ENCODE measurements around the gene KCNC4.

KCNC4 gene

GRCh38 chr1:110209715-110210603, at the start of gene KCNC4:
KCNC4 (plus strand) TSS chr1:110210314; CDS start chr1:110211500, 1,186 bp downstream.
- peak; percentile 83 for DNase-seq

DNA sequence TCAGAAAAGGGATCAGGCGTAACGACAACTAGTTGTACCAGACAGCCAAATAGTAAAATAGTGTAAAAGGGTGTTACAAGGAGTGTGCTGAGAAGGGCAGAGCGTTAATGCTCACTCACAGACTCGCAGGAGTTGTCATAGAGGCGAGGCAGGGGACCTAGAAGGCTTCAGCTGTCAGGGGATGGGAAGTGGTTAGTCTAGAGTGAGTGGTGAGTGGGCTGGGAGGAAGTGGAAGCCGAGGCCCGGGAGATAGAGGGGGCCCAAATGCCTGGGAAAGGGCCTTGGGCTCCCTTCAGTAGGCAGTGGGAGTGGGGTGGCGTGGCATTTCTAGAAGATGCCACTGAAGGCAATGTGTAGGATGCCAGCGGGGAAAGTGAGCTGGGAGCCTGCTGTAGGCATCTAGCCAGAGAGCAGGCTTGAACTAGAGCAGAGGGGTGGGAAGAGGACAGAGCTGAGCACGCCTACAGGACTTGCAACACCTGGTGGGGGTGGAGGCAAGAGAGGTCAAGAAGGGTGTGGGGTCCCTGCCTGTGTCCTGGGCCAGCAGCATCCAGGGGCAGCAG, 49.5 kb upstream of the KCNC4 start:
- no peak for DNase-seq

- DNase-seq: no peak
These were observed 48.9 kb upstream of the KCNC4 start for GRCh38 chr1:110161165-110161564.

DNA sequence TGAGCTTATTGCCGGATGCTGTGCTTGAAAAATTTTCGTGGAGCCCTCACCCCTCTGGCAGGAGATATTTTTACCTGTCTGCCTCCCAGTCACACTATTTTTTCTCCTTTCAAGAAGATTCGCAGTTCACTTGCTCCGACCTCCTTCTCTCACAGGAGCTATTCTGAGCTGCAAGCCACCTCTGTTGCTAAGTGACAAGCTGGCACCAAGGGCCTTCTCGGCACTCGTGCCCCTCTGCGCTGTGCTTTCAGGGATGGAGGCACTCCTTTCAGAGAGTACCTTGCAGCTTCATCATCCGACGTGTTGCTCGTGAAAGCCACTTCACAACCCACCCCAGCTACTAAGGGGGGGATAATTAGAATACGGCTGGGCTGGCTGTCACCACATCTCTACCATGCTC, 48.3 kb upstream of the KCNC4 start:
- DNase-seq: no peak

DNA sequence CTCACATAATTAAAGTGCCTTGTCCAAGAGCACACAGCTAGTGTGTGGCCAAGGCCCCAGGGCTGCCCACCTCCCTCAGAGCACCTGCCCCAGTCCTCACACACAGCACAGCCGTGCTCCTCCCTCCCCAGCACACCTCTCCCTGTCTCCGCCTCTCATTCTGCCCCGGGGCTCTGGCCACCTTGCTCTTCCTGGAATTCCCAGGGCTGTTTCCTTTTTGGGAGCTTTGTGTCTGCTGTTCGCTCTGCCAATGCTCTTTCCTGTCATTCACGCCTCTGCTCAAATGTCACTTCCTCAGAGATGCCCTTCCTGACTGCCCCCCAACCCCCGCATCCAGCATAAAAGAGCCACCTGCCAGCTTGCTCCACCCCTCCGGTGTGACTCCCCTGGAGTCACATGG, 46.5 kb upstream of the KCNC4 start:
- DNase-seq: peak; percentile 47

DNA sequence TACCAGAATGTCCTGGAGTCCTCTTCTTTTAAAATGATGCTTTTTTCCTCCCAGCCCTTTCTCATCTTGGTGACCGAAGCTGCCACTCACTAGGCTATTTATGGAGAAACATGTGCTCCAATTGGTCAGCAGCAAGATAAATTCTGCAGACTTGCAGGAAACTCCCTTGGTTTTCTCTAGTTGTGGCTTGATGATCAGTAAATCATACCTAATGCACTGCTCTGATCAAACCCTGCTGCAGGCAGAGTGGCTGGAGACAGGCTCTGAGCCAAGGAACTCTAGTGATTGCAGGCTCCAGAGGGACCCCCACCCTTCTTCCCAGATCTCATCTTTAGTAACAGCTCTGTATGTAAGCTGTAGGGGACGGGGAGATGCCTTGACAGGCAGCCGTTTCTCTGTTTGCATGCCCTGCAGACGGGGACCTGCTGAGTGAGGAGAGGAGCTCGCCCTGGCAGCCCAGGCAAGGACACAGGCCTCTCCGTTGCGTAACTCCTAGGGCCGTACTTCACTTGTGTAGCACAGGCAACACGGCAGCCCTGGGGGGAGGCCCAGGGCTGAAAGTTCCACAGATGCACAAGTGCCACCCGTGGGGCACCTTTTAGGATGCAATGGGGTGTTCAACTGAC, 45.3 kb upstream of the KCNC4 start:
- DNase-seq: no peak

DNA sequence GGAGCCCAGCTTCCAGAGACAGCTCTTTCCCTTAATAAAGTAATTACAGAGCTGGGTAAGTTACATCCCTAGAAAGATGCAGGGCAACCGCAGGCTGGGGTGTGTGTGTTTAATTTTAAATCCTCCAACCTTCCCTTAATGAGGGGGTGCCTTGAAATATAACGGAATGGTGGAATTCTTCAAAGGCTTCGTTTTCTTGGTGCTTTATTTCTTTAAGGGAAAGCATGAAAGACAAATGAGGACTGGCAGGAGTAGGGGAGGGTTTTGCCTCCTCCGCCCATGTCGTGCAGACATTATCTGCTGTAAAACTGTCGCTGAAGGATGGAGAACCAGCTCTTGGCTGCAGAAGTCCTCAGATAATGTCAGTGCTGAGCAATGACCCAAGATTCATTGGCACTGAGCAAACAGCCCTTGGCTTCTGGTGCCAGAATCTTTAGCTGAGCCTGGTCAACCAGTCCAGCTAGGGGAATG, 44.3 kb upstream of the KCNC4 start:
- DNase-seq: no peak

DNA sequence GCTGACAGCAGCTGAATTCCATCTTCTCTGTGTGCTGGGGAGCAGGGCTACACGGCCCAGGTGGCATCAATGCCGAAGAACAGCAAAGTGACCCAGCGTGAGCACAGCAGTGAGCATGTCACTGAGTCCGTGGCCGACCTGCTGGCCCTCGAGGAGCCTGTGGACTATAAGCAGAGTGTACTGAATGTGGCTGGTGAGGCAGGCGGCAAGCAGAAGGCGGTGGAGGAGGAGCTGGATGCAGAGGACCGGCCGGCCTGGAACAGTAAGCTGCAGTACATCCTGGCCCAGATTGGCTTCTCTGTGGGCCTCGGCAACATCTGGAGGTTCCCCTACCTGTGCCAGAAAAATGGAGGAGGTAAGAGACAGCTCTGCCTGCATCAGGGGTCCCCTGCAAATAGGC, 43.3 kb upstream of the KCNC4 start:
- no peak for DNase-seq

GRCh38 chr1:110170766-110171733, 39.1 kb upstream of the KCNC4 start:
- DNase-seq: no peak

- no peak for DNase-seq
These were observed 38.1 kb upstream of the KCNC4 start for GRCh38 chr1:110172001-110172400.

GRCh38 chr1:110173466-110174105, 36.5 kb upstream of the KCNC4 start:
- no peak for DNase-seq

- no peak for DNase-seq
These were observed 35.2 kb upstream of the KCNC4 start for GRCh38 chr1:110174961-110175360.

- peak; percentile 68 for DNase-seq
These were observed 33.7 kb upstream of the KCNC4 start for GRCh38 chr1:110176299-110176956.

GRCh38 chr1:110177775-110178174, 32.3 kb upstream of the KCNC4 start:
- no peak for DNase-seq

DNA sequence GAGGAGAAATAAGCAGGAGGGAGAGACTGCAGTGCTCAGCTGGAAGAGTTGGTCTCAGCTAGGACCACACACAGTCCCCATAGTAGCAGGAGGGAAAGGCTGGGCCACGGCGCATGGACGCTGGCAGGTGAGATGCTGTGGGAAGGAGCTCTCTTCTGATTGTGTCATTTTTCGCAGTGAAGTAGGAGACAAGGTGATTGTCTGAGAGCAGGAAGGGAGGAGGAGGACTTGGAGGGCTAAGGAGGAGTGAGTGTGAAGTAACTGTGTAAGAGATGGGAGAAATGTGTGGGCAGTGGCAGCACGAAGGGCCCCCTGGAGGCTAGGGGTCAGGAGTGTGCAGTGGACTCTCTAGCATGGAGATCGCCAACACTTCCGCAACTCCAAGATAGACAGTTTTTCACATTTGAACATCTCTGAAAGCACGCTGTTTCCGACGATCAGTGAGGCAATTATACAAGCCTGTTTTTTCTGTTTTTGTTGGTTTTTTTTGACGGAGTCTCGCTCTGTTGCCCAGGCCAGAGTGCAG, 26.4 kb upstream of the KCNC4 start:
- no peak for DNase-seq

DNA sequence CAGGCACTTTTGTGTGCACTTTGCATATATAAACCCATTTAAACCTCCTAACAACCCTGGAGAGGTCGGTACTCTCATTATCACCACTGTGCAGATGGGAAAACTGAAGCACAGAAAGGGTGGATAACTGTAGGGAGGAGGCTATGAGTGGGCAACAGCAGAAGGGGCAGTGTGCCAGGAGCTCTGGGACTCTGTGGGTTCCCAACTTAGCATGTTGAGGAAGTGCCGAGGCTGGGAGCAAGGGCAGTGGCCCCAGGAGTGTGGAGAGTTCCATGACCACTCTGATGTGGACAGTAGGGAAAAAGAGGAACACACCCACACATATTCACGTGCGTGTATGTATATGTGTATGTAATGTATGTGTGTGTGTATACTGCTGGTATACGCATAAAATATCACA, 25.7 kb upstream of the KCNC4 start:
- DNase-seq: no peak

GRCh38 chr1:110185181-110185580, 24.9 kb upstream of the KCNC4 start:
- DNase-seq: peak; percentile 92

DNA sequence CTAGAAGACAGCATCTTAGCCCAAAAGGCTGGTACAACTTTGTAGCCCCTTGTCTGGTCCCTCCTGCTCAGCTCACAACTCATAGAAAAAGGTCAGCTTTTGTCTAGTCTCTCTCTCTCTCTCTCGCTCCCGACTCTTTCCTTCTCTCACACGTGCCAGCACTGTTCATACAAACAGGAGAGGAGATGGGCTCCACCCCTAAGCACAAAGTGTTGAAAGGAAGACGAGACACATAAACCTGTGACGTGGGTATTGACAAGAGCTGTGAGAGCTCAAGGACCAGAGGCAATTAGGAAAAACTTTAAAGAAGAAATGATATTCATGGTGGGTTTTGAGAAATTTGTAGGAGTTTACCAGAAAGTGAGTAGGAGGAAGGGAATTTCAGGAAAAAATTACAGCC, 23.6 kb upstream of the KCNC4 start:
- peak; percentile 43 for DNase-seq

GRCh38 chr1:110187139-110187890, 22.8 kb upstream of the KCNC4 start:
- no peak for DNase-seq

- no peak for DNase-seq
These were observed 22.0 kb upstream of the KCNC4 start for GRCh38 chr1:110188035-110188618.
